ENCODE measurements around the gene SSBP3.
"Not testable (repeated sequence)": the region's sequence is repeated elsewhere in the genome, so short reads cannot be mapped to it uniquely, and the experiment has no call there.

Gene SSBP3

DNA sequence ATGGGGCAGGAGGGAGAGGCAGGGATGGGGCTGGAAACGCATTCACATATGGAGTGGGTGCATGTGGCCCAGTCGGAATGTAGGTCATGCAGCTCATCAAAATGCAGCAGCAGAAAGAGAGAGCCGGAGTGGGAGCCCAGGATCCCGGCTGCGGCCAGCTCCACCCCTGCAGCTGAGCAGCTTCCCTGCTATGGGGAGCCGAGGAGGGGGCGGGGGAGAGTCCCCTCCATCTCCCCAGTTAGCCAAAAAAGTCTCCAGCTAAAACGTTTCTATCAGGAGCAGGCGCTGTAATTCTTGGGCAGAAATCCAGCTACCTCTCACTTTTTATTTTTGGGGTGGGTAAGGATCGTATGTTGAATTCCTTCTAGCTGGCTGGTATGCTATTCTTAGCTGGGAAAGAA lies 166.6 kb downstream of the SSBP3 start:
- peak; percentile 30 for DNase-seq (ENCODE audit: low spot score)

DNA sequence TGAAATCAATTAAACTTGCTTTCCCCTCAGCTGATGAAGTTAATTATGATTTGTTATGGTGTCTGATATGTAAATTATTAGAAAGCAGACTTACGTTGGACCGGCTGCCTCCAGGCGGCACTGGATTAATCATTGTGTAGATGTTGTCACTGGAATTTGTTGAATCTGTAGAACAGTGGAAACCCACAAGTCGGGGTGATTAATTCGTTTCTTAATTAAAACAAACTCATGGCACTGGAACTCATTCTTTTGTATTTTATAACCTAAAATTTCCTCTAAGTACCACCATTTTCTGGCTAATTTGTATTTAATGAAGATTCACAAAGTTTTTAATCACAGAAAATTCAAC lies 167.2 kb downstream of the SSBP3 start:
- DNase-seq (ENCODE audit: low spot score) = no peak

DNA sequence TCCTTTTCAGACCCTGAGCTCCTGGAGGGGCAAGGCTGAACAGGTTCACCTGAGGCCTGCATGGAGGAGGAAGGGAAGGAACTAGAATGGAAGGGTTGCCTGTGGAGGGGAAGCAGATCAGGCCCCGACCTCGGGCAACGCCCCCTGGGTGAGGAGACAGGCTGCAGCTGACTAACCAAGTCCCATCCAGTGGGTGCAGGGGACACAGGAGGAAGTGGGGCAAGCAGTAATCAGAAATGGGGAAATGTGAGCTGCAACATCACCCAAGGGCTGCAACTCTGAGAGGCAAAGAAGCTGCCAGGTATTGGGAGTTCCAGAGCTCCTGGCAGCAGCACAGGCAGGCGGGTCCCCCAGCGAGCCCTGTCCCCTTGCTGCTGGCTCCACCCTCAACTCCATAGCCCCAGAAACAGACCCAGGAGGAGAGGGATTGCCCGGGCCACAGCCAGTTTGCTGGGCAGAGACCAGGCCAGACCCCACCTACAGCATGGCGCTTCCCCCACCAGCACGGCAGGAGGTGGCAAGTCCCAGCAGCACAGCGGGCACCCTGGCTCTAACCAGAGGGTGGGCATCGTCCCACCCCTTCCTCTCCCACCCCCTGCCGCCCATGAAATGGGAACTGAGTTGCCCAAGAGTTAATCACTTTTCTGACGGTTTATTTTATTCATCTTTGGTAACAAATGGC lies 167.7 kb downstream of the SSBP3 start:
- no peak for DNase-seq (ENCODE audit: low spot score)

DNA sequence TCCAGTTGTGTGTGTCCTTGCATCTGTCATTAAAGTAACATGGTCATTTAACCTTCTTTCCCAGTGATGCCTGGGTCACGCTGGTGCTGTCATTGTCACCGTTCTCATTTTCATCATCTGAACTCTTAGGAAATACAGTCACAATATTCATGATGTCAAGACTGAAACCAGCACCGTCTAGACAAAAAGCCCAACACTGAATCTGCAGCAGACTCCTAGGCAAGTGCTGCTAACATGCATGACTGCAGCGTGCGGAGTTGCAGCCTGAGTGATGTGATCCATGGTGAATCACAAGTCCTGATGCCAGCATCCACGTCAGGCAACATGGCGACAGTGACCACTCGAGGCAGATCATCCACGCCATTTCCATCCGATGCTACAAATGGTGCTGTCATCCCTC lies 168.6 kb downstream of the SSBP3 start:
- DNase-seq (ENCODE audit: low spot score) = no peak

DNA sequence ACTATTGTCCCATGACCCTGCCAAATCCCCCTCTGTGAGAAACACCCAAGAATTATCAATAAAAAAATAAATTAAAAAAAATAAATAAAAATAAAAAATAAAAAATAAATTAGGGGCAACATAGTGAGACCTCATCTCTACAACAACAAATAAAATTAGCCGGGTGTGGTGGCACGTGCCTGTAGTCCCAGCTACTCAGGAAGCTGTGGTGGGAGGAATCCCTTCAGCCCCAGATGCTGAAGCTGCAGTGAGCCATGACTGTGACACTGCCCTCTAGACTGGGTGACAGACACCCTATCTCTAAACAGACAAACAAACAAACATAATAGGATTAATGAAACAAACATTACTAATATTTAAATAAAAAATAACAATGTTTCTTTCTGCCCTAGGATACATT lies 171.9 kb downstream of the SSBP3 start:
- DNase-seq (ENCODE audit: low spot score) = no peak

DNA sequence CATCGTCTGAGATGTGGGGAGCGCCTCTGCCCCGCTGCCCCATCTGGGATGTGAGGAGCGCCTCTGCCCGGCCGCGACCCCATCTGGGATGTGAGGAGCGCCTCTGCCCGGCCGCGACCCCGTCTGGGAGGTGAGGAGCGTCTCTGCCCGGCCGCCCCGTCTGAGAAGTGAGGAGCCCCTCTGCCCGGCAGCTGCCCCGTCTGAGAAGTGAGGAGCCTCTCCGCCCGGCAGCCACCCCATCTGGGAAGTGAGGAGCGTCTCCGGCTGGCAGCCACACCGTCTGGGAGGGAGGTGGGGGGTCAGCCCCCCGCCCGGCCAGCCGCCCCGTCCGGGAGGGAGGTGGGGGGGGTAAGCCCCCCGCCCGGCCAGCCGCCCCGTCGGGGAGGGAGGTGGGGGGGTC lies 173.0 kb downstream of the SSBP3 start:
- not testable (repeated sequence) for DNase-seq (ENCODE audit: low spot score)

DNA sequence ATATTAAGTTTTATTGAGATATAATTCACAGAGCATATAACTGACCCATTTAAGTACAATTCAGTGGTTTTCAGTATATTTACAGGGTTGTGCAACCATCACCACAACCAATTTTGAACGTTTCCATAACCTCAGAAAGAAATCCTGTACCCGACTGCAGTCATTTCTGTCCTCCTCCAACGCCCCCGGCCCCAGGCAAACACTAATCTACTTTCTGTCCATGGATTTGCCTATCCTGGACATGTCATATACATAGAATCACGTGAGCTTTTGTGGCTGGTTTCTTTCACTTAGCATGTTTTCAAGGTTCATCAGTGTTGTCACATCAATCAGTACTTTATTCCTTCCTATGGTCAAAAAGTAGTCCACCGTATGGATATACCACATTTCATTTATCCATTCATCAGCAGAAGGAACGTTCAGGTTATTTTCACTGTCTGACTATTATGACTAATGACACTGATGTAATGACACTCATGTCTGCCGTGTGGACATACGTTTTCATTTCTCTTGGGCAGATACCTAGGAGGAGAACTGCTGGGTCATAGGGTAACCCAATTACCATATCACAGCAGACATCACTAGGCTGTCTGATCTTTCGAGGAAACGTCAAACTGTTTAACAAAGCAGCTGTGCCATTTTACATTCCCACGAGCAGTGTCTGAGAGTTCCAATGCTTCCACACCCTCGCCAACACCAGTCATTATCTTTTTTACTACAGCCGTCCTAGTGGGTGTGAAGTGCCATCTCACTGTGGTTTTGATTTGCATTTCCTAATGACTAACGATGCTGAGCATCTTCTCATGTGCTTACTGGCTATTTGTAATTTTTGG lies 175.5 kb downstream of the SSBP3 start:
- no peak for DNase-seq (ENCODE audit: low spot score)

DNA sequence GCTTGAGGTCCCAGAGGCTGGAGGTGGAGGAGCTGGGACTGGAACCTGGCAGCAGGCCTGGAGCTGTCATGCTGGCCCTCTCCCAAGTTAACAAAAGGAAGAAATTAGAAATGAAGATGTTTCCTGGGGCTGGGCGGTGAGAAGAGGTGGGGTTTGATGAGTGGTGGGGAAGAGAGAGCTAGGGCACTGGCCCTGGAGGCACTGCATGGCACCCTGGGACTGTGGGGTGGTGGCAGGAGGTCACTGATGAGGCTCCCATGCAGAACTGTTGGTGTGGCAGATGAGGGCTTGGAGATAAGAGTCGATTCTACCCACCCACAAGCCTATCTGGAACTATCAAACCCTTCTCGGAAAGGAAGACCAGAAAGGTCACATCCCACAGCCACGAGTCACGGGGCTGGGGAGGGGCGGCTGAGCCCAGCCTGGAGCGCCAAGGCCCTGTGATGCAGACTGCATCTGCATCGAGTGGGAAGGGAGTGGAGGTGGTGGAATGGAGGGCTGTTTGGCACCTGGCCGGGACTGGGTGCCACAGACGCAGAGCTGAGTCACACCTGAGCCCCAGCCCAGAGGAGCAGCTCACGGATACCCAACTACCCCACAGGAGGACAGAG lies 176.8 kb downstream of the SSBP3 start:
- no peak for DNase-seq (ENCODE audit: low spot score)

DNA sequence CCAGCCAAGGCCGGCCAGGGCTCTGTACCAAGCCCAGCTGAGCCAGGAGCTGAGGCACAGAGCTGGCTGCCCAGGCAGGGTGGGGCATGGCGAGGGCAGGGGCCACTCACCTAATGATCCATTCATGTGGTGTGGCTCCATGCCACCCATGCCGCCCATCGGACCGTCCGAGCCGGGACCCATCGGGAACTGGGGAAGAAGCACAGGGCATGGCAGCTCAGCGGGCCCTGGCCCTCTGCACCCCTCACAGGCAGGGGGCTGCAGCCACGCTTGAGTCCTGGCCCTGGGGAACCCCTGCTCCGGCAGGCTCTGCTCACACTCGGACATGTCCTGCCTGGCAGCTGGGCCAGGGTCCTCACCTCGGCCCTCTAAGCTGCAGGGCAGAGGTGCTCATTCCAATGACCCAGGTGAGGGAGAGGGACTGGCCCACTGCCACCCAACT lies 177.5 kb downstream of the SSBP3 start:
- DNase-seq (ENCODE audit: low spot score) = no peak

DNA sequence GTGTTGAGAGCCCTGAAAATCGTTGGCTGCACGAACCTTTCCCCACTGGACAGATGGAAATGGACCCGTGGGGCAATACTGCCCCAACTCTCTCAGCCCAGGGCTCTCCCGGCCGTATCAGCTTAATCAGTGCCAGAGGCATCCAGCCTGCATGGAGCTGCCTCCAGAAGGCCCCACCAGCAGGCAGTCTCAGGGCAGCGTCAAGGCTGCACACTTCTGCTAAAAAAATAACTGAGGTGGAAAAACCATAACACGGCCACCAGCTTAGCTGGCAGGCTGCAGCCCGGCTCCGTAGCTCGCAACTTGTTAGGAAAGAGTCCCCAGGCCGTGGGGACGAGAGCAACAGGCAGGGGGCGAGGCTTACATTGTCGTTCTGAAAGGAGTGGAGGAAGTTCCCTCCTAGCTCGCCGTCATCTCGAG lies 178.3 kb downstream of the SSBP3 start:
- DNase-seq (ENCODE audit: low spot score) = no peak

DNA sequence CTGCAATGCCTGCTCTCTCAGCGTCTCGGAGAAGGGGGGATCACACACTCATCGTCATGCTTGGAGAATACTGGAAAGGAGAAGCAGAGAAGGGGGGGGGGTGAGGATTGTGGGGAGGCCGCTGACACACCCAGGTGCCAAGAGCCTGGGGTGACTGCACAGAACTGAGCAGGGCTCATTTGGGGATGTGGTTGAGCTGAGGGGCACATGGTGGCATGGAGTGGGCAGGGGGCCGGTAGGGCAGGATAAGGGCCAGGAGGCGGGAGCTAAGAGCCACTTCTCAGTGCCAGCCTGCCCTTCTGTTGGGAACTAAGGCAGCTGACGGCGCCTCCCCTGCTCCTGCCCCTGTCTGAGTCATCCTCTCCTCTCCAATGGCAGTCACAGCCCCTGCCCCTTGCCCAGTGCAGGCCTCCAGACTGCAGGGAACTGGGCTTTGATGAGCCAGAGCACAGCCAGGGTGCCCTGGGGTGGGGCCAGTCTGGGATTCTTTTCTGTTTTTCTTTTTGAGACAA lies 179.0 kb downstream of the SSBP3 start:
- DNase-seq (ENCODE audit: low spot score) = peak; percentile 25

DNA sequence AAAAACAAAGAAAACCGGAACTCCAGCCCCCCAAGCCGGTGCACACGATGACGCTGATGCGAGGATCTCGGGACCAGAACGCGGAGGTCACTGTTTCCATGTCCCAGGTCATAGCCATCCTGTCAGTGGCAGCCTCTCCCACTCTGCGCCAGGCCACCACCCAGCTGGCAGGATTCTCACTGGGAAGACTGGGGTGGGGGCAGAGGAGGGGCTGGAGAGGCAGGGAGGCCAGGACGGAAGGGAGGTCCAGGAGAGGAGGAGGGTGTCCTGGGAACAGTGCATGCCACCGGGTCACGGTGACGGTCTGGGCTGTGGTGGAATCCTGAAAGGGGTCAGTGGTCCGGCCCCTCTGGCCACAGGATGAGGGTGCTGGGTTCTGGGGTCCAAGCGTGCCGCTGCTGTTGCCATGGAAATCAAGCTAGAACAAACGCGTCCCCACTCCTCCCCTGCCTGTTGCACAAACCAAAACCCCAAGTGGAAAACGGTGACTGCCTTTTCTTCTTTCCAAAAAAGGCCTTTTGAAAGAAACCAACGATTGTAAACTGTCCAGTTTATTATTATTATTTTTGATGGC lies 180.1 kb downstream of the SSBP3 start:
- DNase-seq (ENCODE audit: low spot score) = no peak

DNA sequence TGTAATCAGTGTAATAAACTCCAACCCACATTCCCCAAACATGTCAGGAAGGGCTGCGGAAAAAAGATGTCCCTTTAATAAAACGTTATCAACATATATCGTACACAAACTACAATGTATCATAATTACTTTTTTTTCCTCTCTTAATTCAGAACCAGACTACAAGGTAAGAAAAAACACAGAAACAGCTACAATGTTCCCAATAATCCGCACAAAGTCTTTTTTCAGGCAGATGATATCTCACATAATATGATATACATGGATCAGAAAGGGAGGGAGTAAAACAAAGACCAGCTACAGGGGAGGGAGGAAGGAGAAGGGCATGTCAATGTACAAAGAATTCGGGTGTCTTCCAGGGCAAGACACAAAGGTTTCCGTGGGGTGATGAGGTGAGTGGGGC lies 180.8 kb downstream of the SSBP3 start:
- no peak for DNase-seq (ENCODE audit: low spot score)

DNA sequence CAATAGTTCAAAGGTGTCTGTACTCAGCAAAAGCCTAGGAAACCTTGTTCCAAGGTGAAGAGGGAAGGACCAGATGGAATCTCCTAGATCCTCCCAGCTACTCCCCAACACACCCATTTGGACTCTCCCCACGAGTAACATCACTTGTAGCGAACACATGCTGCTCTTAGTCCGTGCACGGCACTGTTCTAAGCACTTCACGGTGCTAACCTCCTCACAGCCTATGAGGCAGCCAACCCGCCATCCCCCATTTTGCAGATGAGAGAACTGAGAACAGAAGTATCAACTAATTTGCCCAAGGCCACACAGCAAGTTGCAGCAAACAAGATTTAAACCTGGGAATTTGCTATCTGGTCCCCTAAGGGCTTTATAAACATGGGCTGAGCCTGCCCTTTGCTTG lies 182.0 kb downstream of the SSBP3 start:
- no peak for DNase-seq (ENCODE audit: low spot score)

DNA sequence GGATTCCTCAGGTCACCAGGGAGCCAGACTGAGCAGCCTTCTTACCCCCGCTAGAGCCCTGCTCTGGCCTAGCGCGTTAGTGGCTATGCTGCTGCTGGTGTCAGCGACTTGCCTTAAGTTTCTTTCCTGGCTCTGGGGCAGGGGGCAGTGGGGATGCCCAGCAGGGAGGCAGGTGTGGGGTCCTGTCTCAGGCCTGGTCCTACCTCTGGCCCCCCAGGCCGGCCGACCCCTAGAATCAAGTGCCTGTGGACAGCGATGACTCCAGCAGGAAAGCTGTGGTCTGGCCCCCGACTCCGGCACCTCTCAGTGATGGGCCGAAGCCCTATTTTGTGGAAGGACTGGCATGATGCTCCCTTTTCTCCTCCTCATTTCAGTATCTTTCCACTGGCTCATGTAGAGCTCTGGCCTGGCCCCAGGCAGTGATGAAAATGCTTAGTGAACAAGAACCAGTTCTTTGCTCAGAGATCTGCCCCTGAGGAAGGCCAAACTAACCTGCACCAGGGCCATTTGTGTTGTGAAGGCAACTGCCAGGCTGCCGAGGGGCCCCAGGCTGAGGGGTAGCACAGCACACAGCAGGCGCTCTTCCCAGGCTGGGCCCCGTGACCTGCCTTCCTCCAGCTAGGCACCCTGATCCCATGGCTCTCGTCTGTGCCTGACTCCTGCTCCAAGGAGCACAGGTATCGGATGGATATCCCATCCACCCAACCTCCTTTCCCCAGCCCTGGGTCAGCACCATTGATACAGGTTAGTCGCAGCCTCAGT lies 182.6 kb downstream of the SSBP3 start:
- DNase-seq (ENCODE audit: low spot score) = no peak

DNA sequence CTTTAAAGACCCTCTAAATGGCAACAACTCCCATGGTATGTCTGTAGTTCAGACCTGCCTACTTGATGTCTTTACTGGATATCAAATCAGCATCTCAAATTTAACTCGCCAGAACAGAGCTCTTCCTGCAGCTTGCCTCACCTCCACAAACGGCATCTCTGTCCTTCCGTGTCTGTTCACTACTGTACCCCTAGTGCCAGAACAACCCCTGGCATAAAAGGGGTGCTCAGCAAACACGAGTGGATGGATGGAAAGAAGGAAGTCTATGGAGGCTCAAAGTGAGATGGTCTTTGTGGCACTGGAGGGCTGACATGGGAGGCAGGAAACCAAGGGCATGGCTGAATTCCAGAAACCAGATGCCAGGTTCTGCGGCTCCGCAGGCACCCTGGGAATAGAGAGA lies 183.5 kb downstream of the SSBP3 start:
- DNase-seq (ENCODE audit: low spot score) = no peak

DNA sequence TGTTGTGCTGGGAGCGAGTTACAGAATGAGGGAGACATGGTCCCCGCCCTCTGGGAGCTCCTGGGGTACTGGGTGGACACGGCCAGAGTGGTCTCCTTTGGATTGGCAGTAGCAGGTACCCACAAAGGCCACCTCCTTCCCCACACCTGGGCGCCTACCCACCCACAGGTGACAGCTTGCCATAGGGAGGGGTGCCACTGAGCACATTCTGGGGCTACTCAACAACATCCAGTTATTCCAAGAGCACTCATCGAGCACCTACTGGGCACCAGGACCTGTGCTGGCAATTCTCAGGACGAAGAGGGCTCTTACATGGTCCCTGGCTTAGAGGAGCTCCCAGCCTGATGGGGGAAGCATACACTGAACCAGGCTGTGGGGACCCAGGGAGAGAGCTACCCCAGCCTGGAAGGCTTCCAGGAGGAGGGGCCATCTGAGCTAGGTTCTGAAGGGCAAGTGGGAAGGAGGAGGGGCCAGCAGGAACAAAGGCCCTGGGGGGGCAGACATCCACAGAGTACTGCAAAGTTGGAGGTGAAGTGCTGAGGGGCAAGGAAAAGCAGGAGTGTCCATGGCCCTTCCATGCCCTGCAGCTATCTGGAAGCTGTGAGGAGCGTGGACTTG lies 184.2 kb downstream of the SSBP3 start:
- DNase-seq (ENCODE audit: low spot score) = no peak

DNA sequence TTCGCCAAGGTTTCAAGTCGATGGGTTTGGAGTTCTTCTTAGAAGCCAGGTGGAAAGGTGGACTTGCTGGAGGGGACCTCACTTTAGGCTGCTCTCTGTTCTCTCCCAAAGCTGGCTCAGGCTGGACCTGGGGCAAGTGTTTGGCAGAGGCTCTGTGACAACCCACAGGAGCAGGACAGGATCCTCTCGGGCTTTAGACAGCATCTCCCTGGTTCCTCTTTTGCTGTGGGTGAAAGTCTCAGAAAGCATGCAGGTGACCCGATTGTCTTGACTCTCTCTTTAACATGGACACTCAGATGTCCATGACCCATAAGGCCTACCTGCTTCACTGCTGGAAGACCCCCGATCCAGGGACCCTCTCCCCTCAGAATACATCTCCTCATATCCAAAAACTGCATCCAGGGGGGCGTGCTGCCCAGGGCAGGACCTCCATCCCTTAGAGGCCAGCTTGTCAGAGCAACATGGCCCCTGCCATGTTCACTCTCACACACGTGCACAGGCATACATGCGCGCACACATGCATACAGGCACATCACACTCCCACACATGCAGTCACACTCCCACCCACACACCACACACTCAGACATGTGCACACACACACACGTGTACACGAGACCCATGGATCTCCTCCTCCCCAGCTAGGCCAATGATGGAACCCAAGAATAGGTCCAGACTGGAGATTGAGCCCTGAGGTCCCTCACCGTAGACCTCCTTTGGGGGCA lies 184.9 kb downstream of the SSBP3 start:
- no peak for DNase-seq (ENCODE audit: low spot score)

DNA sequence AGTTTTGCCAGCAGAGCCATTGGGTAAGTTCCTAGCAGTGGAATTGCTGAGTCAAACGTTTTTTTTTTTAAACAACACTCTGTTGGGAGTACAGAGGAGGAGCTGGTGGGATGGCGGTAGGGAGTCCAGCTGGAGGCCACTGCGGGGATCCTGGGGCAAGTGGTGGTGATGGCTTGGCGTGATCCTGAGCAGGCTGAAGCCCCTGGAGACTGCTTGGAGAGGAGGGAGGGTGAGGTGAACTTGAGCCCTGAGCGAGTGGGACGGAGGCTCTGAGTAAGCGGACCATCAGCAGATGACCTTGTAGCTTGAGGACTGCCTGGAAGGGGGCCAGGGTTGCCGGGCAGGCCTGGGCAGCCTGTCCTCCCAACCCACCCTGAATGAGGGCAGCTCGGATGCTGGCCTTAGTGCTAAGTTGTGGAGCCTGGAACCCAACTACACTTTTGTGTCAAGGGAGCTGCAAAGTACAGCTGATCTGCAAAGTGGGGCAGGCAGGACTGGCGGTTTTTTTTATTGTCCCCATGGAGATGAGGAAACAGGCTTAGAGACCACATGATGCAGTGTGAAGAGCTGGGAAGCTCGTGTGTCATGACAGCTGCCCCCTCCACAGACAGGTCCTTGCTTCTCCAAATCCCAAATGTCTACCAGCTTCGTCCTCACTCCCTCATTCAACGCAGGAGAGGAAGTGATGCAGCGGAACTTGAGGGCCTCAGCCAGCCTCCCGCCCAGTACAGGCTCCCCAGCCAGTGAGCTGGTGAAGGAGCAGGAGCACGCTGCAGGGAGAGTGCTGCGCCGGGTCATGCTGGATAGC lies 186.0 kb downstream of the SSBP3 start:
- peak; percentile 36 for DNase-seq (ENCODE audit: low spot score)

DNA sequence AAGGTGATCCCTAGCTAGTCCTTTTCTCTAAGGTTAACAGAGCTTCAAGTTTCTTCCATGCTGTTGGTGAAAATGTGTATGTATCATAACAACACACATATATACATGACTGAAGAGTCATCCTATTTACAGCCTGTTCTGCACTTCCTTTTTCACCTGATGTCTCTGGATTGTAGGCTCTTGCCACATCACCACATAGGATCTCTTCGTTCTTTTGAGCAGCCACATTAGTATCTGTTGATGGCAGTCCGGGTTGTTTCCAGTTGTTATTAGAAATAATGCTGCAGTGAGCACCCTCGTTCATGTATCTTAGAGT lies 186.5 kb downstream of the SSBP3 start:
- DNase-seq (ENCODE audit: low spot score) = no peak

All from globus pallidus (tissue), 1 donor.